GM21786 (cell line): Measurements from ENCODE around the gene NEMP1.
"Not testable (repeated sequence)": the region's sequence is repeated elsewhere in the genome, so short reads cannot be mapped to it uniquely, and the experiment has no call there.

Experiments
- ATAC-seq: cut with Tn5 transposase; IDR thresholded peaks from one replicate; pipeline ENCODE4 v1.9.1; 2021; ENCODE audit not compliant: unreplicated experiment

NEMP1 gene

GRCh38 chr12:57057067-57057751 lies 21.4 kb downstream of the NEMP1 start:
- ATAC-seq: no peak

- ATAC-seq: no peak
Measured at GRCh38 chr12:57055824-57056223, 22.8 kb downstream of the NEMP1 start.

GRCh38 chr12:57053901-57054300 lies 24.7 kb downstream of the NEMP1 start:
- not testable (repeated sequence) for ATAC-seq

DNA sequence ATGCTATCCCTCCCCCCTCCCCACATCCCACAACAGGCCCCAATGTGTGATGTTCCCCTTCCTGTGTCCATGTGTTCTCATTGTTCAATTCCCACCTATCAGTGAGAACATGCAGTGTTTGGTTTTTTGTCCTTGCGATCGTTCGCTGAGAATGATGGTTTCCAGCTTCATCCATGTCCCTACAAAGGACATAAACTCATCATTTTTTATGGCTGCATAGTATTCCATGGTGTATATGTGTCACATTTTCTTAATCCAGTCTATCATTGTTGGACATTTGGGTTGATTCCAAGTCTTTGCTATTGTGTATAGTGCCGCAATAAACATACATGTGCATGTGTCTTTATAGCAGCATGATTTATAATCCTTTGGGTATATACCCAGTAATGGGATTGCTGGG lies 25.4 kb downstream of the NEMP1 start:
- ATAC-seq: not testable (repeated sequence)

GRCh38 chr12:57051011-57051410 lies 27.6 kb downstream of the NEMP1 start:
- ATAC-seq: no peak

- no peak for ATAC-seq
Measured at GRCh38 chr12:57049890-57050289, 28.7 kb downstream of the NEMP1 start, which contains the start of gene MYO1A. Gene MYO1A, minus strand, starts transcription at chr12:57050129. Its CDS starts 1,806 bp downstream, at chr12:57048323.

DNA sequence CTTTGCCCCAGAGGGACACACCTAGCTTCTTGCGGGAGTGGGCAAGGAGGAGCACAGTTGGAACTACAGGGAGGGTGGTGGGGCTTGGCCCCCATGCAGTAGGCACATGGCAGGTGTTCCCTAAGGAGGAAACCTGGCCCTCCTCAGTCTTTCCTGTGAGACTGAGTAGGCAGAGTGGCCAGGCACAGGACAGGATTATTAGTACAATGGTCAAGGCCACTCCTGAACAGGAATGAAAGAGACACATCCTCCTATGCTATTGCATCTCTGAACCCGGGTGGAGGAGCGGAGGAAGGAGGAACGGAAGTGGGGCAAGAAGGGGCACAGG lies 29.5 kb downstream of the NEMP1 start:
- no peak for ATAC-seq

DNA sequence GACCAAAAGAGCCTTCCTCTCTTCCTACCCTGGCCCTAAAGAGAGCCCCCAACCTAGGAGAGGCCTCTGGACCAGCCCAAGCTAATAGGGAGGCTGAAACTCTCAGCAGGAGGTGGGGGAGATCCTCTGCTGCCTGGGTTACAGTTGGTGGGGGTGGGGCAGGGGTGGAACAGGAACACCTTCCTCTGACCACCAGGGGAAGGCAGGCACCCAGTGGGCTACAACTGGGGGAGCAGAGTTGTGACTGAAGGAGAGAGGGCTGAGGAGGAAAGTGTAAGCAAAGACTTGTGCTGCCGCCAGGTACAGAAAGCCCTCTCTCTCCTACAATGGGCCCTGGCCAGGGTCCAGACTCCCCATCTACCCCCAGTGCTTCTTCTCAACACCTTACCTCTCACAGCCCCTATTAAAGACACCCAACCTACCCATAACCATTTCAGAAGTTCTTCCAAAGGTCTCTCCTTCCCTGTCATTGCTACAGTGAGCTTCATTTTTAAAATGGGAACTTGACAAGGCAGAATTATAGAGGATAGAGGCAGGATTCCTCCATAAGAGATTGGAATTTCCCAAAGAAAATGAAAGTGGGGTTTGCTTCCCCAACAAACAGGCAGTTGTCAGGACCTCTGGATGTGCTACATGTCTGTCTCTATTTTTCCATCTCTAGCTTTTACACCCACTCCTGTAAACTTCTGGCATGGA lies 30.0 kb downstream of the NEMP1 start:
- ATAC-seq: no peak

DNA sequence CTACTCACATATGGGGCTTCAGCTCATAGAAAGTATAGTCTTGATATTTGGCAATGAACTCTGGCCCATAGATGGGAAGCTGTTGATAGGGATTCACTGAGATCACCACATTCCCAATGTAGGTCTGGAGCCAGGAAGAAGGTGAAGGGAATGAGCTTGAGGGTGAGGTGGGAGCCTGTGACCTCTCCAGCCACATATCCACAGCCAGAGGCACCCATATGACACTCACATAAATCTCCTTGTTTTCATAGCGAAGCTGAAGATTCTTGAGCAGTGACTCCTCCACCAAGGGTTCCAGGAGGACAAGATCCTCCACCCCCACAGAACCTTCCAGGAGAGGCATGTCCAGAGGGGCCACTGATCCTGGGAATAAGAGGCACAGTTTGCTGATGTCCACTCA lies 30.6 kb downstream of the NEMP1 start:
- no peak for ATAC-seq

GRCh38 chr12:57046947-57047890 lies 31.4 kb downstream of the NEMP1 start:
- ATAC-seq: no peak

DNA sequence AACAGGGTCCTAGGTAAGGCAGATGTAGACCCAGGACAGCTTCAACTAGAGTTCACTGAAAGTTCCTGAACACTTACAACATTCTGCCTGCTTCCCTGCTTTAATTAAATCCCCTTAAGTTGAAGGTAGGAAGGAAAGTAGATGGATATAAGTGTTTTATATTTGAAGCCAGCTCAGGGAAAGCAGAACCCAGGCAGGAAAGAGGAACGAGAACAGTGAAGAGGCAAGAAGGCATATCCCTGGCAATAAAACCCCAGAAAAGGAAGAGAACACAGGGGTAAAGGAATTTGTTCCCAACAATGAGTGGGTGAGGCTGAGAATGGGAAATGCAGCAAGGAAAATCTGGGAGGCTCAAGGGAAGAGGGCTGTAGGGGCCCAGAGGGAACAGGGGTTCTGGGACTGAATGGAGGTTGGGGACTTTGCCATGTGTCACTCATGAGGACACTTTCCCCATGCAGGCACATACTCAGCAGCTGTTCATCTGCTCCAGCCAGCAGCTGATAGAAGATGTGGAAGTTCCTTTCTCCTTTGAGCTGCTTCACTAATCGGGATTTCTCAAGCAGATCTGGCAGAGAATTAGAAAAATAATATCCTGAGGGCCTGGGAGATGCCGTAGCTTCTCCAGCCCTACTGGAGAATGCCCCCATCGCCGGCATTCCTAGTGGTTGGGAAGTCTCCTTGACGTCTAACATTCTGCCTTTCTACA lies 32.4 kb downstream of the NEMP1 start:
- ATAC-seq: no peak

GRCh38 chr12:57044889-57045288 lies 33.7 kb downstream of the NEMP1 start:
- ATAC-seq: no peak

DNA sequence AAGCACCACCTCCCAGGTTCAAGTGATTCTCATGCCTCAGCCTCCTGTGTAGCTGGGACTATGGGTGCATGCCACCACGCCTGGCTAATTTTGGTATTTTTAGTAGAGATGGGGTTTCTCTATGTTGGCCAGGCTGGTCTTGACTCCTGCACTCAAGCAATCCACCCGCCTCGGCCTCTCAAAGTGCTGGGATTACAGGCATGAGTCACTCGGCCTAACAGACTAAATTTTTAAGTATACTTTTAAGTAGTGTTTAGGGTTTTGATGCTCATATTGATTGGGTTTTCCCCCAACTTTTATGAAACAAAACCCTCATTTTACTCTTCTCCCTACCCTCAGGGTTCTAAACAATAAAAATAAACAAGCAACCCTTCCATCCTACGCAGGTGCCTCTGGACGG lies 34.1 kb downstream of the NEMP1 start:
- no peak for ATAC-seq

DNA sequence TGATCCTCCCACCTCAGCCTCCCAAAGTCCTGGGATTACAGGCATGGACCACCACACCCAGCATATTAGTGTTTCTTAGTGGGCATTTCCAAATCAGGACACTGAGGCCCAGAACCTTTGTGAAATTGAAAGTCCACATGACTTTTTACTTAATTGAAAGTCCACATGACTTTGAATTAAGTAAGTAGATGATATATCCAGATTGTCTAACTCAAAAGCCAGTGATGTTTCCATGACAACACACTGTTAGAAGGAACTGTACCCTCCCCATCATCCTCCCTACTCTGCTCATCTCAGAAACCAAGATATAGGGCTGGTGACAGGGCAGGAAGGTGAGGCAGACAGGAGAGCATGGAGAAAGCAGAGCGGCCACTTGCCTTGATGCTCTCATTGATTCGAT lies 35.9 kb downstream of the NEMP1 start:
- ATAC-seq: no peak

DNA sequence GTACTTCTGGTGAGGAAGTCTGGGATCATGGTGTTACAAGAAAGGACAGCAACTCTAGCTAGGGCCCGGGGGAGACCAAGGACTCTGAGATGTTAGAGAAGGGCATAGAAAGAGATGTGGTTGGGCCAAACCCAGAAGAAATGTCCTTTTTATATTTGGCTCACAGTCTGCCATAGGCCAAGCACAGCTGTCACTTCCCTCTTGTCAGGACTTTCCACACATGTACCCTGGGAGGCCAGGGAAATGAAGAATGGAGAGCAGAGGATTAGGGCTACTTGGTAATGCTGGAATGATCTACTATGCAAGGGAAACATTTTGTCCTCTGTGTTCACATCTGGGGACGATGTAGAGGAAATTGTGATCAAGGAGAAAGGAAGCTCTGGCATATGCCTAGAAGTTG lies 37.8 kb downstream of the NEMP1 start:
- ATAC-seq: no peak

DNA sequence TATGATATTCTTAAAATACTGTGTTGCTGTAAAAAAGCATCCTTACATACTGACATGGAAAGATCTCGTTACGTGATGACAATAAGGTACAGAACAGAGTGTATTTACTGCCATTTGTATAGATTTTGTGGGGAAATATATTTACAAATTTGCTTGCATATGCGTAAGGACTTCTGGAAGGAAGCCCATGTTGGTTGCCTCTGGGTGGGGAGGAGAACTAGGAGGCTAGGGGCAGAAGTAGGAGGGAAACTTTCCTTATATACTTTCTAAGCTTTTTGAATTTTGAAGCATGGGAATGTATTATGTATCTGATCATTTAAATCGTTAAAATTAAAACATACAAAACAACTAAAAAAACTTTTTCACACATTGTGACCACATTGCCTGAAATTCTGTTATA lies 38.4 kb downstream of the NEMP1 start:
- no peak for ATAC-seq

DNA sequence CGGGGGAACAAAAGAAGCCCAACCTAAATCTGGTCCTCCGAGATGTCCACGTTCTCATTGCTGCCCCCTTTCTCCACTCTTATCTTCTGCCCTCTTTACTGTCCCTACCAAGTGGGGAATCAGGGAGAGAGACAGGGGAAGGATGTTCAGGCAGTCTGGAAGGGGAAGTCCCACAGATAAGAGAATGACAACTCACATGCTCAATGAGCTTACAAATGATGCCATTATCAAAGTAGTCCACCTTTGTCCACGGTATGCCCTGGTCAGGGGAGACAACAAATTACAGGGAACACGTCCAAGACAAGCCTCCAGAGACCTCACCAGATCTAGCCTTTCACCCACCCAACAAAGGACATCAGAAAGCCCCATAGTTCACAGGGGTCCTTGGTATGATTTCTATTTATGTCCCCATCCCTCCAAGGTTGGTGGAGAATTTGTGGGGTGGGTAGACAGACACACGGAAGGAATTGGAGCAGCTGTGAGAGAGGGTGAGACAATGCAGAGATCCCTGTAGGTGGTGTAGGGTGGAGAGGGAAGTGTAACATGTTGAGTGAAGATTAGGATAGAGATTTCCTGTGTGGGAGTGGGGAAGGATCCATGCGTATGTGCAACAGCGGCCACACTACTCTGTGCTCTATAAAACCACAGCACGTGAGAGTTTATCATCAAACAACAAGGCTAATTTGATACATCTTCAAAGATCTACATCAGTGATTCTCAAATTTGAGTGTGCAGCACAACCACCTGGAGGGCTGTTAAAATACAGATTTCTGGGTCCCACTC lies 39.4 kb downstream of the NEMP1 start:
- no peak for ATAC-seq

DNA sequence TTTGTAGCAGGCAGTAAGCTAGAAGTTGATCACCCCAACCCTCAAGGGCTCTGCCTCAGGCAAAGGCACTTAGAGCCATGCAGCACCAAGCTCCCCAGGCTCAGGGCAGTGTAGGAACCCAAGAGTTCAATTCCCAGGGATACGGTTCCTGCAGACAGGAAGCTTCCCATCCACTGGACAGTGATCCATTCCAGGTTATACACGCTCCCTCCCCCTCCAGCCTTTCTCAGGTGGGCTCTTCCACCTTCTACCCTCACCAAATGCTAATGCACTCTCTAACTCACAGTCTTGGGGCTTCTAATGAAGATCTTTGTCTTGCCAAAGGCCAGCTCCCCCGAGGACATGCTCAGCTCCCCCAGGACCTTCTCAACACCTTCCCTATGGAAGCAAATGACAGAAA lies 41.3 kb downstream of the NEMP1 start:
- ATAC-seq: no peak

GRCh38 chr12:57033431-57033830 lies 45.2 kb downstream of the NEMP1 start:
- ATAC-seq: no peak

DNA sequence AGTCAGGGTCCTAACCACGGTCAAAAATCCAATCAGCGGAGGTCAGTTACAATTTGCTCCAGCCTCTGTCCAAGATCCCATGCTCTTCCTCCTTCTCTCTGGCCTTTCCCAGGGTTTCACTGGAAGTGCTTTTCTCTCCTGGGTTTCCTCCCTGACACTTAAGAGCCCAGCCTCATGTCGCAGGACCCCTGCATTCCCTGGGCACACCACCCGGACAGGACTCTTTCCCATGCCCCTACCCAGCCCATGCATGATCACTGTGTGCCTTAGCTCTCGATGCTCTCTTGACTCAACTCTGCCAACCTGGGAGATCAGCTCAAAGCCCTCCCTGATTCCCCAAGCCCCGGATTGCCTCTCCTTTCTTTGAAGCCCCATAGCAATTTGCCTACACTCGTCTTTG lies 46.8 kb downstream of the NEMP1 start:
- no peak for ATAC-seq
